GM10266 (cell line): ENCODE results near the gene ROBO1.
"Not testable (repeated sequence)": the region's sequence is repeated elsewhere in the genome, so short reads cannot be mapped to it uniquely, and the experiment has no call there.

ENCODE experiments used
- DNase-seq: peaks from one replicate; pipeline ENCODE4 v3.0.0; 2012; ENCODE audit errors: extremely low spot score
- TF ChIP-seq, protein P1 (sequence below): IDR thresholded peaks from 2 replicates; pipeline ENCODE4 v1.5.1; 2012; ENCODE audit warnings: mild to moderate bottlenecking, low read depth; ENCODE audit not compliant: control insufficient read depth, insufficient read depth; ENCODE audit errors: missing control alignments

The ROBO1 gene

DNA sequence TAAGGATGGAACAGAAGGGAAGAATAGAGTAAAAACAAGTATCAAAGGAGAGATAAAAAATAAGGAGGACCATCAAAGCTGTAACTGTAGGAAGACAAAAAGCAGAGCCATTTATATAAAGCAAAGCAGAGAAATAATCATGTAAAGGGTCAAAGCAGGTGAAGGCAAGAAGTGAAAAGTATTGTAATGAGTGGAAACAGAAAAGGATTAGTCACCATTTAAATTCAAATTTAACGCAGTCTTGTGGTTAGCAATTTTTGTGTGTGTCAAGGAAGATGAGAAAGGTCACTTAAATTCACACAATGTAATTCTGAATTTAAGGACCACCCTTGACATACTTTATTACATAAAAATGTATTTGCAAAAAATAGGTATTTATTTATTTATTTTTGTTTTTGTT lies 567.8 kb downstream of the ROBO1 start:
- DNase-seq, result no peak
- TF ChIP-seq, protein P1, sequence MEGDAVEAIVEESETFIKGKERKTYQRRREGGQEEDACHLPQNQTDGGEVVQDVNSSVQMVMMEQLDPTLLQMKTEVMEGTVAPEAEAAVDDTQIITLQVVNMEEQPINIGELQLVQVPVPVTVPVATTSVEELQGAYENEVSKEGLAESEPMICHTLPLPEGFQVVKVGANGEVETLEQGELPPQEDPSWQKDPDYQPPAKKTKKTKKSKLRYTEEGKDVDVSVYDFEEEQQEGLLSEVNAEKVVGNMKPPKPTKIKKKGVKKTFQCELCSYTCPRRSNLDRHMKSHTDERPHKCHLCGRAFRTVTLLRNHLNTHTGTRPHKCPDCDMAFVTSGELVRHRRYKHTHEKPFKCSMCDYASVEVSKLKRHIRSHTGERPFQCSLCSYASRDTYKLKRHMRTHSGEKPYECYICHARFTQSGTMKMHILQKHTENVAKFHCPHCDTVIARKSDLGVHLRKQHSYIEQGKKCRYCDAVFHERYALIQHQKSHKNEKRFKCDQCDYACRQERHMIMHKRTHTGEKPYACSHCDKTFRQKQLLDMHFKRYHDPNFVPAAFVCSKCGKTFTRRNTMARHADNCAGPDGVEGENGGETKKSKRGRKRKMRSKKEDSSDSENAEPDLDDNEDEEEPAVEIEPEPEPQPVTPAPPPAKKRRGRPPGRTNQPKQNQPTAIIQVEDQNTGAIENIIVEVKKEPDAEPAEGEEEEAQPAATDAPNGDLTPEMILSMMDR, result no peak

DNA sequence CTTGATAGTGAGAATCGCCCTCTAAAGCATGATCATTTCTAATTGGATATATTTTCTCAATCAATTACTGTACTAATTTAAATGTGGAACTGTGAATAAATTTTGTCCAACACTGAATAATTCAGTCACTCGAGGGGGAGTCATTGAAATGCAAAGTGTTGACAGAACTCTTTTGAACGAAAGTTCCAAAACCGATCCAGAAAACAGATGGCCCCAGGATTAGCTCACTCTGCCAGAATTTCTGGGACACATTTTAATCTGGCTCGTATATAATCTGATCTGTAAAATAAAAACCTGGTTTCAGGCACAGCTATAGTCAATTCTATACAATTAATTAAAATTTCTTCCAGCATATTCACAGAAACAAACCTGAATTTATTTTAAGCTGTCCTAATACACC lies 580.4 kb downstream of the ROBO1 start:
- TF ChIP-seq, protein P1, result no peak
- DNase-seq, result no peak

GRCh38 chr3:79184251-79184650 lies 583.5 kb downstream of the ROBO1 start:
- no peak for DNase-seq
- TF ChIP-seq, protein P1, result no peak

DNA sequence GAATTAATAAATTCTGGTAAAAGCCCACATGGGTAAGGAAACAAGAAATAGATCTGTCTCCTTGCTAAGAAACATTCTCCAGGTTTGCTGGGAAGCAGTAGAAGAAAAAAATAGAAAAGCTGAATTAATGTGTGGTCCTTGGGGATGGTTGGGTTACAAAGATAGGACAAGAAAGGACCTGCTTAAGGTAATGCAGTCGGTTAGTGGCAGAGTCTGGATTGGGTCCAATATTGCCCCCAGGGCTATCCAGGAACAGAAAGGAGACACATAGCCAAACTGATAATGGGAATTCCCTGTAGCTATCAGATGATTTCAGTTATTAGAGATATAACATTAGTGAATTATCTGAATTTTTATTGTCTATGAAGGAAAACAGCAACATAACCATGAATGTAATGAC lies 584.3 kb downstream of the ROBO1 start:
- DNase-seq, result no peak
- TF ChIP-seq, protein P1, result no peak

- DNase-seq, result no peak
- TF ChIP-seq, protein P1, result no peak
Measured at GRCh38 chr3:79178471-79179180, 589.2 kb downstream of the ROBO1 start.

DNA sequence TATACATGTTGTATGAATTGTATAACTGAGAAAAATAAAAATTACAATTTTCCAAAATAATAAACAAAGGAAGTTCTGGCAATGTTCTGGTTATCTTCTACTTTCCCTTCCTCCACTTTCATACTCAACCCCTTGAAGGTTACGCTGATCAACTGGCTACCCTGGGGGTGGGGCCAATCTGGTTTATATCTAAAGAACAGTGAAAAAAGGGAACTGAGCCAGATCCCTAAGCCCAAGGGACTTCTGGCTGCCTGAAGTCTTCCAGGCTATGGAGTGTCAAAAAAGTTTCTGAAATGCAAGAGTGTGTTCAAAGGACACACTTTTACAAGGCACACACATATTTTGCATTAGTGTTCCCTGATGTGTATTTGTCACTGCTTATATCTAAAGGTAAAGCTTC lies 591.9 kb downstream of the ROBO1 start:
- TF ChIP-seq, protein P1, result no peak
- no peak for DNase-seq

- not testable (repeated sequence) for DNase-seq
Measured at GRCh38 chr3:79173259-79173658, 594.5 kb downstream of the ROBO1 start.

- TF ChIP-seq, protein P1, result no peak
Measured at GRCh38 chr3:79172241-79172640, 595.6 kb downstream of the ROBO1 start.

More at GRCh38 chr3:79172241-79172640, 595.6 kb downstream of the ROBO1 start:
- no peak for DNase-seq
